ENCODE measurements around the gene IRX3.

- TF ChIP-seq EZH2phosphoT487 (IDR thresholded peaks at IDR 0.05; ENCODE audit: unreplicated experiment) (no peak), CTCF (conservative IDR thresholded peaks at IDR 0.05; ENCODE audit: low read depth in 2 of 2) (no peak), POLR2AphosphoS5 (IDR thresholded peaks at IDR 0.05; ENCODE audit: low read depth) (no peak), ETS1 (IDR thresholded peaks at IDR 0.05) (no peak), EZH2 (IDR thresholded peaks at IDR 0.05; ENCODE audit: low read depth, unreplicated experiment) (no peak), JUNB (IDR thresholded peaks at IDR 0.05; ENCODE audit: unreplicated experiment) (no peak)
- TF ChIP-seq, protein P1, sequence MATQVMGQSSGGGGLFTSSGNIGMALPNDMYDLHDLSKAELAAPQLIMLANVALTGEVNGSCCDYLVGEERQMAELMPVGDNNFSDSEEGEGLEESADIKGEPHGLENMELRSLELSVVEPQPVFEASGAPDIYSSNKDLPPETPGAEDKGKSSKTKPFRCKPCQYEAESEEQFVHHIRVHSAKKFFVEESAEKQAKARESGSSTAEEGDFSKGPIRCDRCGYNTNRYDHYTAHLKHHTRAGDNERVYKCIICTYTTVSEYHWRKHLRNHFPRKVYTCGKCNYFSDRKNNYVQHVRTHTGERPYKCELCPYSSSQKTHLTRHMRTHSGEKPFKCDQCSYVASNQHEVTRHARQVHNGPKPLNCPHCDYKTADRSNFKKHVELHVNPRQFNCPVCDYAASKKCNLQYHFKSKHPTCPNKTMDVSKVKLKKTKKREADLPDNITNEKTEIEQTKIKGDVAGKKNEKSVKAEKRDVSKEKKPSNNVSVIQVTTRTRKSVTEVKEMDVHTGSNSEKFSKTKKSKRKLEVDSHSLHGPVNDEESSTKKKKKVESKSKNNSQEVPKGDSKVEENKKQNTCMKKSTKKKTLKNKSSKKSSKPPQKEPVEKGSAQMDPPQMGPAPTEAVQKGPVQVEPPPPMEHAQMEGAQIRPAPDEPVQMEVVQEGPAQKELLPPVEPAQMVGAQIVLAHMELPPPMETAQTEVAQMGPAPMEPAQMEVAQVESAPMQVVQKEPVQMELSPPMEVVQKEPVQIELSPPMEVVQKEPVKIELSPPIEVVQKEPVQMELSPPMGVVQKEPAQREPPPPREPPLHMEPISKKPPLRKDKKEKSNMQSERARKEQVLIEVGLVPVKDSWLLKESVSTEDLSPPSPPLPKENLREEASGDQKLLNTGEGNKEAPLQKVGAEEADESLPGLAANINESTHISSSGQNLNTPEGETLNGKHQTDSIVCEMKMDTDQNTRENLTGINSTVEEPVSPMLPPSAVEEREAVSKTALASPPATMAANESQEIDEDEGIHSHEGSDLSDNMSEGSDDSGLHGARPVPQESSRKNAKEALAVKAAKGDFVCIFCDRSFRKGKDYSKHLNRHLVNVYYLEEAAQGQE (IDR thresholded peaks at IDR 0.05; ENCODE audit: unreplicated experiment): no peak
These were observed 13.0 kb downstream of the IRX3 start for GRCh38 chr16:54273566-54273965.

Measured in GM23338 (cell line).